Occipital lobe (tissue), 2 donors: ENCODE results near the gene STX8. TPM values are rescaled to one million over a fixed set of nuclear protein-coding genes. Genes with fewer than 3 reads are reported as not detected.

ENCODE experiments used
- DNase-seq: peaks from one replicate; lab custom pipeline; 2025; lab: John Stamatoyannopoulos, UW
- total RNA-seq: library from RNA; depleted of rRNA; stranded (reverse); fragments of >200 nt; gene quantifications from one replicate; pipeline ENCODE4 v1.2.3, GENCODE V29; 2014

STX8 gene
- total RNA-seq, 1 donor from 2014 or later, result 42.9 TPM

DNA sequence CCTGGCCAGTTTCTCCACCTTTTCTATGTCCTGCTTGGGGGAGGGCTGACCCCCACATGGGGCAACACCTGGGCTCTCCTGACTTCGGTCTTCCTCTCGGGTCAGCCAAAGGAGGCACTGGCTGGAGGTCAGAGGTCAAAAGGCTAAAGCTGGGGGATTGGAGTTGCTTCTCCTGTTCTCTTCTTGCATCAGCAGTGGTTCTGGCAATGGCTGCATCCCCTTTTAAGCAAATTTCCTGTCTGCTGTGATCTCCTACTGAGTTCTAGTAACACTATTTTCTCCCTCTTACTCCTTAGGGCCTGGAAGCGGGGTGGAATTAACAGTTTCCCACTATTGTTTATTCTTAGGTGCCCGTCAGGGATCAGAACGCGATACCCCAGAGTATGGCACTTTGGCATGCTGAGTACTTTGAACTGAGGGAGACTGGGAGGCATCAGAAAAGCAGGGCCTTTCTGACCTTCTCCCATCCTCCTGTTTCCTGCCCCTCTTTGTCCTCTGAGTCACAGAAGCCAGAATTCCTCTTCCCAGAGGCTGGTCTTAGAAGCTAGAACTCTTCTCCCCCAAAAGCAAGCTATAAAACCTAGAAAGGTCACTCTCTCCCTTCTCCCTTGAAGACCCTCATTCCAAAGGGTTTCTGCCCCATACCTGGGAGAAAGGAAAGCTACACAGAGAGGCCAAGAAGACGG, 268.2 kb downstream of the STX8 start:
- no peak for DNase-seq

DNA sequence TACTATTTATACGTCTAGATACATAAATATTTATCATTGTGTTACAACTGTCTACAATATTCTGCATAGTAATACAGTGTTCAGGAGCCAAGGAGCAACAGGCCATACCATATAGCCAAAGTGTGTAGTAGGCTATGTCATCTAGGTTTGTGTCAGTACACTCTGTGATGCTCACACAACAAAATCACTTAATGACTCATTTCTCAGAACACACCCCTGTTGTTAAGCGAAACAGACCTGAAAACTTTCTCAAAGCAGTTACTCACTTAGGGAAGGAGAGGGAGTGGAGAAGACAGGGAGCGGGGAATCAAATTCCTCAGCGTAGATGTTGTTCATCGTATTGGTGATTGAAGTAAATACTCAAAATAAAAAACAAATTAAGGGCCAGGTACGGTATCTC, 269.5 kb downstream of the STX8 start:
- DNase-seq, result no peak

DNA sequence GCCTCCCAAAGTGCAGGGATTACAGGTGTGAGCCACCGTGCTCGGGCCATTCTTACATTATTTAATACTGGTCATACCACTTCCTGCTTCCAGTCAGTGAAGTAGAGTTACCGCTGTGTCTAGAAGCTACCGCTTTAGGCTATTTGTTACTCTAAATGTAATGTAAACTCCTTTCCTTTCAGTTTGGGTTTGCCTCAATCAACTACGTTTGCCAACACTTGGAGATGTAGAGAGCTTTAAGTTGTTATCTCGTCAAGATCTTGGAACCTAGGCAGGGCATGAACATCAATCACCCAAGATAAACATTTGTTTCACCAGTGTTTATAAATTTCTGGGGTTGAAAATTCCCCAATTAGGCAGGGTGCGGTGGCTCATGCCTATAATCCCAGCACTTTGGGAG, 275.9 kb downstream of the STX8 start:
- DNase-seq, result no peak

DNA sequence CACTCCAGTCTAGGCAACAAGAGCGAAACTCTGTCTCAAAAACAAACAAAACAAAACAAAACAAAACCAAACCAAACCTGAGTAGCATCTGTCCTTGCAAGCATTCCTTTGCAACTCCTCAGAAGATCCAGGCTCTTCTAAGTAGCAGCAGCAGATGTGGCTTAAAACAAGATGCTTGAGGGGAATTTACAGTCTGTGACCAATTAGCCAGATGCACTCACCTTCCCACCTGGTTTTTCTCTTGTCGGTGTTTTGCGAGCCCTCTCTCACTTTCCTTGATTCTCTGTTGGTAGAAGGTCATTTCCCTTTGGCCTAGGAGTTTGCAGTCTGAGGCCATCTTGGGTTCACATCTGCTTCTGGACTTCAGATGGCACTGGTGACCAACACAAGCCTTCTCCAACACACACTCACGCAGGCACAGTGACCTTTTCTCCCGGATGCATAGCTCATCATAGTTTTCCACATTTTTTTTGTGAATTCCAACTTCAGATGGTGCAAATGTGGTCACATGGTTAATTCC, 276.8 kb downstream of the STX8 start:
- DNase-seq, result no peak

DNA sequence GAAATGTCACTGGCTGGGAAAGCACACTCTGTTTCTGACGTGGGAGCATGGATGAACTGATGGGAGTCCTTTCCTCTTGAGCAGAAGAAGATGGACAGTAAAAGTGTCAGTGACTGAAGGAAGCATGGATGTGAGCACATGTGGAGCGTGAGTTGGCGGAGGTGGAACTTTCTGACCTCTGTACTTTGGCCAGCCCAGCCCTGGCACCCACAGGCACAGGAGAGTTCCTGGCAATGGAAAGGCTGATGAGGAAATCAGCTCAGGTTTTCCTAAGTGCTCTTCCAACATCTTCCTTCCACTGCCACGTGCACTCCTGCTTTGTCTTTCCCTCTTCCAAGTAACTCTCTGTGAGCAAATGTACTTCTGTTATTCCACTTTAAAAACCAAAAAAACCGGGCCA, 277.5 kb downstream of the STX8 start:
- DNase-seq, result no peak

DNA sequence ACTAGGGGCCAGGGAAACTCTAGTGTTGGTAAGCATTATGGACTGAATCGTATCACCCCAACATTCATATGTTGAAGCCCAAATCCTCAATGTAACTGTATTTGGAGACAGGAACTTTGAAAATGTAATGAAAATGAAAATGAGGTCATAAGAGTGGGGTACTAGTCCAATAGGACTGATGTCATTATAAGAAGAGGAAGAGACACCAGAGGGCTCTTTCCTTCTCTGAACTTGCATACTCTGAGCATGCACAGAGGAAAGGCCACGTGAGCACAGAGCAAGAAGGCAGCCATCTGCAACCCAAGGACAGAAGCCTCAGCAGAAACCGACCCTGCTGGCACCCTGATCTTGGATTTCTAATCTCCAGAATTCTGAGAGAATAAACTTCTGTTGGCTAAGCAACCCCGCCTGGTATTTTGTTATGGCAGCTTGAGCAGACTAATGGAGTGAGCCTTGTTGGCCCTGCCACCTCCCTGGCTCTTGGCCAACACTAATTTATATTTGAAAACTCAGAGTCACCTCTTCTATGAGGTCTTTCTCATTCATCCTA, 280.9 kb downstream of the STX8 start:
- no peak for DNase-seq

DNA sequence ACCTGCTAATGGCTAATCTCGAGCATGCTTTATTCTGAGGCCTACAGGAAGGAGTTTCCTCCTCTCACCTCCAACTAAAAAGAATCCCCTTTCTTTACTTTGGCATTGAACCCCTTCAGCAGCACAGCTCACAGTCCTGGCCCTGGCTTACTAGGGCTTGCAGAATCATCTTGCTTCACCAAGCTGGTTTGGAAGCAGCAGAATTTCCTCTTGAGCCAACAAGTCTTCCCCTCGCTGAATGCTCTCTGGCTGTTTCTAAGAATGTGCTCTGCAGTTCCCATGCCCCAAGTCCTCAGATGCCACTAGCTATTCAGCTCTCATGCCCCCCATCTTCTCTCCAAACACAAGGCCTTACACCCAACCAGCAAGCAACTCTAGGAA, 283.1 kb downstream of the STX8 start:
- no peak for DNase-seq

DNA sequence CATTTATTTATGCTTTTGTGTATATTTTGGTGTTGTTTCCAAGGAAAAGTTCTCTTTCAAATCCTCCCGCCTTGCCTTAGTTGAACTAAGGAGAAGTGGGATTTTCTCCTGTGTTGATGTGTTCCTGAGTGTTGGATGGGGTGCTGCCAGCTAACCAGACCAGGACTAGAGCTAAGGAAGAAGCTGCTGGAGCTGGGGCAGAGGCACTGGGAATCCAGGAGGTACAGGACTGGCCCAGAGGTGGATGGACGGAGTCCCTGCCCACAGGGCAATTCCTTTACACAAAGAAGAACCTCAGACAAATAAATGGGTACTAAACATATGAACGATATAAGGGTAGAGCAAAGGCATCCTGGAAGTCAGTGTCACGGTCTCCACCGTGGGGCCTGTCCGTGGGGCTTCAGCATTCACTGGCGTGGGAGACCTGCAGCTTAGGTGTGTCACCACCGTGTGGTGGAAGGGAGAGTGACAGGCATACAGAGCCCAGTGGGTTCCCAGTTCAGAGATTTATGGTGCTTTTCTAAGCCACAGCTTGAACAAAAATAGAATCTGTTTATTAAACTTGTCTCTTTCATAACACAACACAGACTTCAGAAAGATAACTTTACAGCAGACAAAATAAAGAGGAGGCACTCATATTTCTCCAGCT, 283.6 kb downstream of the STX8 start:
- no peak for DNase-seq

DNA sequence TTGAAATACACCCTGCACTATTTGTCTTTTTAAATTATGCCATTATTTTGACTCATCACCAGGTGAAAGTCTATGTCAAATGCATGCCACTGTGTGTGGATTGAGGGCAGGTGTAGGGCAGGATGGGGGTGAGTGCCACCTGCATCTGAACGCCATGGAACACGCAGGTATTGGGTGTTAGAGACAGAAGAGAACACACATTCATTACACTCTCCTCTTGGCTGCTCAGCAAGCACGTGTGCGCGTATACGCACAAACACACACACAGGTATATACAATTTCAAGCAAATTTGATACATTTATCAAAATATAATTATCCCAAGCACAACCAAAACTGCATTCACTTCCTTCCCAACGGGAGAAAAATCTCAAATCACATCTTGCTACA, 285.4 kb downstream of the STX8 start:
- DNase-seq, result no peak

DNA sequence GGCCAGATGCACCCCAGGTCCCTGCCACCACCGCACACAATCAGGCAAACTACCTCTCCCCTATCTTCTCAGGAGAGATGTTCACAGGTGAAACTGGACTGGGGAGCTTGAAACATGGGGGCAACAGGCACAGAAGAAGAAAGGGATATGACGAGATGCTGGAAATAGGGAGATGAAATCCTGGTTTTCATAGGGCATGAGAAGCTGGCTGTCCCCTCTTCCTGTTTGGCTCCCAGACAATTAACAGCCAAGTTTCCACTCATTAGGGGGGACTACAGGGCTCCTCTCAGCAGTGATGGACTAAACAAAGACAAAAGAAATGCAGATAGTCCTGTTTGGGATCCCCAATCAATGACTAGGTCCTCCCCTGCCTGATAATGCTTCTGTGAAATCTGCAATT, 288.3 kb downstream of the STX8 start:
- no peak for DNase-seq

DNA sequence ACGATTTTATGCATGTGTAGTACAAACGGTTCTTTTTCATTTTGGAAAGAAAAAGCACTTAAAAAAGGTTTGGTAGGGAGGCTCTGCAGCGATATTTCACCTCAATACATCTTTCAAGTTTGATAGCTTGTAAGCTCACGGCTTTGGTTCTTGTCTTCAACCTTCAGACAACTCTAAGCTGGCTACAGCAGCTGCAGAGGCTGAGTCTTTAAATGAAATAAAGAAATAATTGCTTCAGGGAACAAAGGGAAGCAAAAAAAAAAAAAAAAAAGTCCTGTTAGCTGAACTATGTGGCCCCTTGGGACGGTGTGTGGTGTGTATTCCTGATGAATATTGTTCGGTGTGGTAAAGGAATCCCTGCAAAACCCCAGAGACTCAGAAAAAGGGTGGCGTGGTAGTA, 289.2 kb downstream of the STX8 start:
- no peak for DNase-seq

DNA sequence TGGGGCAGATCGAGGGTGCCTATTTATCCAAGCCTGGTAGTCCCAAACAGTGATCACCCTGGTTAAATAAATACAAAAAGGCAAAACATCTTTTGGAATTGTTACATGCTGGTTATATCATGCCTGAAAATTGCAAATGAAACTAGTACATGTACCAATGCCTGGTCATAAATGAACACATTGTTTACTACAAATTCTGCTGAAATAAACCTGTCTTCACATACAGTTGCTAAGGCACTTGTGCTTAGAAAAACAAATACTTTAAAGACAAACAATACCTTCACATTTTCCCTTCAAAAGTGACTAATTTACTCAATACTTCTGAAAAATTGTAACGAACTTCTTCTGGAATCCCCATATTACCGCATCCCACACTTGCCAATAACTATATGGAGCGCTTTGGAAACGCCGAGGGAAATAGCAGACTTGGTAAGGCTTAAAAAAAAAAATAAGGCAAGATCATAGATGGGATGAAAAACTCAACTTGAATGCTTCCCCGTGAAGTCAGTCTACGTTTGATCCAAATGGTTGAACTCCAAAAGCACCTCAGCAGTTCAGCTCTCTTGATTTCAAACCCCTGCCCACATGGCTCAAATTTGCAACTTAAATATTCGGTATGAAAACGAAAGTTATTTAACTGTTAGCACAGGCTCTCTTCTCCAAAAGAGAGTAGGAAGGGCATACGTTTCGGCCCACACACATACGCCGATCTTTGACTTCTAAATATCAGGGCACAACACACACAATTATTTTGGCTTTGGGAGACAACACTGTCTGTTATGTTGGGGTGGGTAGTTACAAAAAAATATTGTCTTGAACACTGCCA, 289.8 kb downstream of the STX8 start:
- DNase-seq, result no peak

DNA sequence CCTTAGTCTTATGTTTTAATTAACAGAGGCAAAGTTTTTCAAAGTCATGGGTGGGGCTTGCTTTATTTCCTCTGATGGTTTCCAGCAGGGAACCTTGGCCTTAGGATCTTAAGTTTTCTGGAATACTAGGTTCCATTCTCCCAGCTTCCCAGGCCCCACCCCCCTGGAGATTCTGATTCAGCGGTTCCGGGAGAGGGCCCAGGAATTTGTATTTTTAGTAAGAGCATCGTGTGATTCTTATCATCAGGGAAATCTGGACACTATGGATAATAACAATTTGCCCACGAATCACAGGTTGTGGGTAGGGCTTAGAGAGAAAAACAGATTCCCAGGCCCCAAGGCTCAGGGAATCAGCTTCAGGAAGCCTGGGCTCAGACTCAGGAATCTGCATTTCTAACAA, 290.7 kb downstream of the STX8 start:
- no peak for DNase-seq

DNA sequence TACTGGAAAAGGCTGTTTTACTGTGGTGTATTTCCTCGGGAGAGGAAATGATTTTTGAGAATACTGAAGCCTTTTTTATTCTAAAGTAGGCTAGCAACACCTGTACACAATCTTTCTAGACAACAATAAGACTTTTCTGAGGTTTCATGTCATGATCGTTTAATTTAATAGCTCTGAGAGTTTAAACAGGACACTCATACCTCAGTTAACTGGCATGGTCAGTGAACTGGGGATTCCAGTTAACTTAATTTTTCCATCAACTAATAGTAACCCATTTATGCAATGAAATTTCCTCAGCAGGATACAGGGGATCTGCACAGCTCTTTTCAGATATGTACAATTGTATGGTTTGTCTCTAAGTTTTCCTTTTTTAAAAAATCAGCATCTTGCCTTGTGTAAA, 291.7 kb downstream of the STX8 start:
- DNase-seq, result no peak

DNA sequence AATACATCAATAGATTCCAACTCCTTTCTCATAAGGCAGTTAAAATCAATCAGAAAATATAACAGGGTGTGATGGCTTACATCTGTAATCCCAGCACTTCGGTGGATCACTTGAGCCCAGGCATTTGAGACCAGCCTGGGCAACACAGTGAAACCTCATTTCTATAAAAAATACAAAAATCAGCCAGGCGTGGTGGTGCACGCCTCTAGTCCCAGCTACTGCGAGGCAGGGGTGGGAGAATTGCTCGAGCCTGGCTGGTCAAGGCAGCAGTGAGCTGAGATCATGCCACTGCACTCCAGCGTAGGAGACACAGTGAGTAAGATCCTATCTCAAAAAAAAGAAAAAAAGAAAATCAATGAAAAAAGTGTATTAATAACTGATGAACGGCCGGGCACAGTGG, 295.7 kb downstream of the STX8 start:
- no peak for DNase-seq

DNA sequence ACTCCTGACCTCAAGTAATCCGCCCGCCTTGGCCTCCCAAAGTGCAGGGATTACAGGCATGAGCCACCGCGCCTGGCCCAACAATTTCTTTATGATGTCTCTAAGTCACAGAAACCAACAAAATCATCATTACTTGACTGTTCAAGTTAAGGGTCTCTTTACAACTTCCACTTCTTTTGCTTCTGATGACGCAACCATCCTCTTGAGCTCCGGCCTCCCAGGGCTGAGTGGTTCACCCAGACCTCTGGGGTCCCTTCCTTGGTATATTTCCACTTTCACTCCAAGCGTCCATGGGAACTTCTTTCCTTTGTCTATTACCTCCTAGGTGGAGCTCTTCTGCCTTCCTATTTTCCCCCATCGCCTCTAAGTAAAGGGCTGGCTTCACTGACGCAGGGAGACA, 300.6 kb downstream of the STX8 start:
- no peak for DNase-seq

DNA sequence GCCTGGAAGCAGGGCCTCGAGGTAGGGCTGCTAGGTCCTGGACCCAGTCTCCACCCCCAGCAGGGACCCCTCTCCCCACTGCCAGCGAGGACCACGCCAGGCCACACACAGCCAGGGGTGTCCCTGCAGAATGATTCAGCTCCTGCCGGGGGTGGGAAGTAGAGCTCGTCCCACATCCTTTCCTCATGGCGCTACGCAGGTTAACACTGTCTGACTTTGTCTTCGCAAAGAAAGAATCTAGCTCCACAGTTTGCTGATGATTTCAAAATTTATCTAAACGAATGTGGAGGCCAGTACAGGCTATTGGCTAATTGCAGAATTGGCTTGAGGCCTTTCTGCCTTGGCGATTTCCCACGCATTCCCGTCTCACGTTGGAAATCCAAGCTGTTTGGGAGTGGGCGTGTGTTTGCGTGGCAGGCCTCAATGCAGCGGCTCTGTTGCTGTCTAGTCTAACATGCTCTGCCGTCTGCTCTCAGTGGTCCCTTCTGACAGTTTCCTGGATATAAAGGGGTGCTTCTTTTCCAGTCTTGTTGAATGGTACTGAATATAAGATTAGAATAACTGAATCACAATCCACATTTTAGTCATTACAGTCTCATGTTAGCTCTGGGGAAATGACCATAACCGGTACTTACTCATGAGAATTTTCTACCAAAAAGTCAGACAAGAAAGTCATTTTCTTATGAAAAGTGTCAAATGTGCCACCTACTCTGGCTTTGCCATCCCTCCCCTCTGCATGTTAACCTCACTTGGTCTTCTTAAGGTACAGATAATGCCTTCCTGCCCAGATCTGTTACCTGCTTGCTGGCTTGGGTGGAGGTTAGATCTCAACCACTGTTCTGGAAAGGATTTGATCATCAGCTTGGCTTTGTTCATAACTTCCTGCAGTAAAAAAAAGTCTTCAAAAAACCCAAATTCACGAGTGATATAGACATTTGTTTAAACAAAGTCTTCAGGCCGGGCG, 301.9 kb downstream of the STX8 start:
- DNase-seq, result peak; percentile 7

DNA sequence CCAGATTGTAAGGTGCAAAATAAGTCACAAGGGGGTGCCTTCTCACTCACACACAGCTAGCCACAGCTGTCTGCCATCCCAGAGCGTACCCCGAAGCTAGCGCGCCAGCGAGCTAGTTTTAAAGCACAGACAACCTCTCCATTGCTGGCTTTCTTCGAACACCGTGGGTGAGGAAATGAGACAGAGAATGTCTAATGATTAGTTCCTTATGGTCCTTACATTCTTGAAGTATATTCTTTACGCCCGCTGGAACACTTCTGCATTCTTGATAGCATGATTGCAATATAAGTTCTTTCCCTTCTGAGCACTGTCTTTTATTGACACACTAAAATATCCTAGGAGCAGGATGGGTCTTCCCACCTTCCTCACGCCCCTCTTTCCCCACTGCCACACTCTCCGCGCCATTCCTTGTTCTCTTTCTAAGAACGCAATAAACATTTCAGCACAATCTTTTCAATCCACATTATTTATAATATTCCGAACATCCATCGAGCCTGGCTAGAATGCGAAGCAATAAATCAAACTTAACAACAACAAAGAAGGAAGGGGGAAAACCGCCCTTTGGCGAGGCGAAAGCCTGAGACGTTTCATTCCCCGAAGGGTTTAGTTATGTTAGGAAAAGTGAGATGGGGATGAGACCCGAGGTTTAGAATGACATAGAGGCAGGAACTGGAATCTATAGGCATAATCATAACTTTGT, 303.0 kb downstream of the STX8 start:
- DNase-seq, result no peak

DNA sequence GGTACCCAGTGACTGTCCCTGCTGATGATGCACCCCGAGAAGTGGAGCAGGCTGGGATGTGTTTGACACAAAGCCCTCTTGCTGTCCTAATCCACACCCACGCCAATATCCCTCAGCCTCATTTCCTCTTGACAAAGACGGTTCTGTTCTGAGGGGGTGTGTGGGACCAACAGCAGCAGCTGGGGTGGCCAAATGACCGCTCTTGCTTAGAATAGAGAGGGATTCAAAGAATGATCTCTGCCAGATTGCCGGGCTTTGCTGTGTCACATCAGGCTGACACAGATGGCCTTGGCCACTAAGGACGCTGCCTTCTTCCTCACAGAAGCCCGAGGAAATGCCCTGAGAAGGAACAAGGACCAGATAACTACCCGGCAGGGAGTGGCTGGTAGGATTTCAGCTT, 303.6 kb downstream of the STX8 start:
- DNase-seq, result peak; percentile 75

DNA sequence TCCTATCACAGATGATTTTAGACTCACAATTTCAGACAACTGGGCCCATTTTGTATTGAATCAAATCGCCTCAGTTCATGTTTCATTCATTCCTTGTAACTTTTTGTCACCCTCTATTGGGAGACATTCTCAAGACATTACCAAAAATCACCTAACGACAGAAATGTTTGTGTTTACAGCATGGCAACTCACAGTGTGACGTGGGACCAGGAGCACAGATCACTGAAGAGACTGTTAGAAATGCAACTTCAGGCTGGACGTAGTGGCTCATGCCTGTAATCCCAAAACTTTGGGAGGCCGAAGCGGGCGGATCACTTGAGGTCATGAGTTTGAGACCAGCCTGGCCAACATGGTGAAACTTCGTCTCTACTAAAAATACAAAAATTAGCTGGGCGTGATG, 304.7 kb downstream of the STX8 start:
- DNase-seq, result no peak
